DOHH2 (cell line): ENCODE data around the gene PPP2CA.

Experiments
- H3F3A ChIP-seq: fragments of 200-600 bp; sonication (generic), shearing (Covaris generic); 2 replicates; pipeline ENCODE4 v1.6.0; 2016; ENCODE audit warnings: antibody characterized with exemption, mild to moderate bottlenecking; ENCODE audit not compliant: control insufficient read depth, insufficient read depth
- H3K27ac ChIP-seq: fragments of 200-600 bp; sonication (generic); 2 replicates; pipeline ENCODE4 v1.5.1; 2014; ENCODE audit warnings: low read depth, mild to moderate bottlenecking, low read length, moderate library complexity
- H3K27me3 ChIP-seq: fragments of 200-600 bp; sonication (generic); 2 replicates; pipeline ENCODE4 v1.6.1; 2014; ENCODE audit warnings: mild to moderate bottlenecking, low read length, mixed read lengths; ENCODE audit not compliant: control insufficient read depth
- H3K36me3 ChIP-seq: fragments of 200-600 bp; sonication (generic); 2 replicates; pipeline ENCODE4 v1.6.1; 2014; ENCODE audit warnings: mild to moderate bottlenecking, low read length, moderate library complexity, mixed read lengths; ENCODE audit not compliant: control insufficient read depth
- H3K4me1 ChIP-seq: fragments of 200-600 bp; sonication (generic); 2 replicates; pipeline ENCODE4 v1.6.1; 2014; ENCODE audit warnings: mild to moderate bottlenecking, low read length, mixed read lengths; ENCODE audit not compliant: control insufficient read depth
- H3K4me2 ChIP-seq: fragments of 200-600 bp; sonication (generic); 2 replicates; pipeline ENCODE4 v1.6.0; 2014; ENCODE audit warnings: mild to moderate bottlenecking, low read length, moderate library complexity
- H3K4me3 ChIP-seq: fragments of 200-600 bp; sonication (generic); 2 replicates; pipeline ENCODE4 v1.5.1; 2014; ENCODE audit warnings: mild to moderate bottlenecking, low read length, mixed read lengths
- H3K79me2 ChIP-seq: fragments of 200-600 bp; sonication (generic); 2 replicates; pipeline ENCODE4 v1.6.1; 2014; ENCODE audit warnings: mild to moderate bottlenecking, low read length, mixed read lengths; ENCODE audit not compliant: control insufficient read depth
- H3K9me2 ChIP-seq: fragments of 200-600 bp; sonication (generic); replicated peaks from 2 replicates; pipeline ENCODE4 v1.6.1; 2014; ENCODE audit warnings: mild to moderate bottlenecking, low read length, mixed read lengths; ENCODE audit not compliant: control insufficient read depth
- H3K9me3 ChIP-seq: fragments of 200-600 bp; sonication (generic); 2 replicates; pipeline ENCODE4 v1.6.1; 2014; ENCODE audit warnings: antibody characterized with exemption, low read length, mixed read lengths; ENCODE audit not compliant: control insufficient read depth, insufficient read depth
- H4K20me1 ChIP-seq: fragments of 200-600 bp; sonication (generic); 2 replicates; pipeline ENCODE4 v1.6.0; 2014; ENCODE audit warnings: low read depth, mild to moderate bottlenecking, antibody characterized with exemption, low read length, moderate library complexity; ENCODE audit not compliant: control insufficient read depth, insufficient read depth
- EZH2phosphoT487 ChIP-seq: fragments of 200-600 bp; sonication (generic); IDR thresholded peaks from 2 replicates; pipeline ENCODE4 v1.6.1; 2017; ENCODE audit warnings: borderline replicate concordance, mild to moderate bottlenecking, antibody characterized with exemption, low read length, moderate library complexity, mixed read lengths
- TF ChIP-seq, protein P1 (sequence below): fragments of 200-600 bp; sonication (generic); IDR thresholded peaks from one replicate; pipeline ENCODE4 v1.5.1; 2014; ENCODE audit warnings: antibody characterized with exemption, mild to moderate bottlenecking, low read depth, low read length; ENCODE audit not compliant: poor library complexity, severe bottlenecking

The PPP2CA gene

DNA sequence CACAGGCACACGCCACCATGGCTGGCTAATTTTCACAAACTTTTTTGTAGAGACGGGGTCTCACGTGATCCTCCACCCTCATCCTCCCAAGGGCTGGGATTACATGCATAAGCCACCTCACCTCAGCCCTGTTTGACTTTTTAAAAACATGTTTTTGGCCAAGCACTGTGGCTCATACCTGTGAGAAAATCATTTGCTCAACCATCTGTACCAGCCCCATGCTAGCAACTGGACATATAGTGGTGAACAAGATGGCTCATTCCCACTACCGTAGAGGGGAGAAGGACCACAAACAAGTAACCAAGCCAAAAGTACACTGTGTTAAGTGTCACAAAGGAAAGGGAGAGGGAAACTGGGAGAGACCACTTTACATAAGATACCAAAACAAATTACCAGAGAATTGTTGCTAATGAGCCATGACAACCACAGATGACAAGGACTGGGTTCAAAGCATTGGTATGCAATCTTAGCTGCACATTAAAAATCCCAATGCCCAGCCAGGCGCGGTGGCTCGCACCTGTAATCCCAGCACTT lies 19.2 kb downstream of the PPP2CA start:
- H3K79me2 ChIP-seq = peaks cover 96% of the 10 kb centered on the region
- H3K9me2 ChIP-seq = no peaks in the 10 kb centered on the region
- peaks cover 66% of the 10 kb centered on the region for H3K36me3 ChIP-seq
- no peaks in the 10 kb centered on the region for H3K27me3 ChIP-seq
- H3K27ac ChIP-seq = no peak overlapping the region
- no peaks in the 10 kb centered on the region for H3K4me1 ChIP-seq
- no peak overlapping the region for H3K4me2 ChIP-seq
- peaks cover 34% of the 10 kb centered on the region for H4K20me1 ChIP-seq
- TF ChIP-seq, protein P1, sequence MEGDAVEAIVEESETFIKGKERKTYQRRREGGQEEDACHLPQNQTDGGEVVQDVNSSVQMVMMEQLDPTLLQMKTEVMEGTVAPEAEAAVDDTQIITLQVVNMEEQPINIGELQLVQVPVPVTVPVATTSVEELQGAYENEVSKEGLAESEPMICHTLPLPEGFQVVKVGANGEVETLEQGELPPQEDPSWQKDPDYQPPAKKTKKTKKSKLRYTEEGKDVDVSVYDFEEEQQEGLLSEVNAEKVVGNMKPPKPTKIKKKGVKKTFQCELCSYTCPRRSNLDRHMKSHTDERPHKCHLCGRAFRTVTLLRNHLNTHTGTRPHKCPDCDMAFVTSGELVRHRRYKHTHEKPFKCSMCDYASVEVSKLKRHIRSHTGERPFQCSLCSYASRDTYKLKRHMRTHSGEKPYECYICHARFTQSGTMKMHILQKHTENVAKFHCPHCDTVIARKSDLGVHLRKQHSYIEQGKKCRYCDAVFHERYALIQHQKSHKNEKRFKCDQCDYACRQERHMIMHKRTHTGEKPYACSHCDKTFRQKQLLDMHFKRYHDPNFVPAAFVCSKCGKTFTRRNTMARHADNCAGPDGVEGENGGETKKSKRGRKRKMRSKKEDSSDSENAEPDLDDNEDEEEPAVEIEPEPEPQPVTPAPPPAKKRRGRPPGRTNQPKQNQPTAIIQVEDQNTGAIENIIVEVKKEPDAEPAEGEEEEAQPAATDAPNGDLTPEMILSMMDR = no peak
- TF ChIP-seq EZH2phosphoT487 = no peak
- no peaks in the 10 kb centered on the region for H3K9me3 ChIP-seq
- H3F3A ChIP-seq = peaks cover 6% of the 10 kb centered on the region; the same call in 1 of the 2 replicates
- H3K4me3 ChIP-seq = no peak overlapping the region

DNA sequence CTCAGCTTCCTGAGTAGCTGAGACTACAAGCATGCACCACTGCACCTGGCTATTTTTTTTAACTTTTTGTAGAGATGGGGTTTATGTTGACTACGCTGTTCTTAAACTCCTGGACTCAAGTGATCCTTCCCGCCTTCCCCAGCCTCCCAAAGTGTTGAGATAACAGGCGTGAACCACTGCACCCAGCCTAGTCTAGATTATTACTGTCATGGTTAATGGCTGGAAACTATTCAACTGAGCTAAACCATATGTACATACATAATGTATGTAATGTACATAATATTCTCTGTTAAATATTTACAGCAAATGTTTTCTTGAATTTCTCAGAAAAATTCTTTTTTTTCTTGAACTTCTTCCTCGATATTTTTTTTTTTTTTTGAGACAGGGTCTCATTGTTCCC lies 21.3 kb downstream of the PPP2CA start:
- no peaks in the 10 kb centered on the region for H3K27me3 ChIP-seq
- H3K4me1 ChIP-seq = no peaks in the 10 kb centered on the region
- no peaks in the 10 kb centered on the region for H3K9me2 ChIP-seq
- H4K20me1 ChIP-seq = peaks cover 24% of the 10 kb centered on the region
- H3F3A ChIP-seq = peaks cover 6% of the 10 kb centered on the region; the same call in 1 of the 2 replicates
- no peaks in the 10 kb centered on the region for H3K9me3 ChIP-seq
- TF ChIP-seq EZH2phosphoT487 = no peak
- H3K36me3 ChIP-seq = peaks cover 87% of the 10 kb centered on the region
- peaks cover 75% of the 10 kb centered on the region for H3K79me2 ChIP-seq
- H3K27ac ChIP-seq = no peak overlapping the region
- no peak overlapping the region for H3K4me2 ChIP-seq
- no peak overlapping the region for H3K4me3 ChIP-seq

DNA sequence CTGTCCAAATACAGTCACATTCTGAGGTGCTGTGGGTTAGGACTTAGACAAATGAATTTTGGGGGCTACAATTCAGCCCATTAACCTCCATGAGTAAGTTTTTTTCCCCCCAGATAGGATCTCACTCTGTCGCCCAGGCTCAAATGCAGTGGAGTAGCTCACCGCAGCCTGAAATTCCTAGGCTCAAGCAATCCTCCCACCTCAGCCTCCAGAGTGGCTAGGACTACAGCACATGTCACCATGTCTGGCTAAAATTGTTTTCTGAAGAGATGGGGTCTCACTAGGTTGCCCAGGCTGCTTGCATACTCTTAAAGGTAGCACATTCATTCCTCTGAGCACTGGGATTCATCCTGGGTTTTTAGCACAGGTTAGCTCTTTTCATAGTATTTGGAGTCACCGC lies 22.2 kb downstream of the PPP2CA start:
- H3K27ac ChIP-seq = no peak overlapping the region
- H3F3A ChIP-seq = peaks cover 6% of the 10 kb centered on the region; the same call in 1 of the 2 replicates
- peaks cover 65% of the 10 kb centered on the region for H3K79me2 ChIP-seq
- H3K9me3 ChIP-seq = no peaks in the 10 kb centered on the region
- peaks cover 24% of the 10 kb centered on the region for H4K20me1 ChIP-seq
- TF ChIP-seq, protein P1 = no peak
- no peak for TF ChIP-seq EZH2phosphoT487
- H3K4me1 ChIP-seq = no peaks in the 10 kb centered on the region
- no peaks in the 10 kb centered on the region for H3K27me3 ChIP-seq
- no peak overlapping the region for H3K4me2 ChIP-seq
- no peaks in the 10 kb centered on the region for H3K9me2 ChIP-seq
- H3K4me3 ChIP-seq = no peak overlapping the region
- peaks cover 96% of the 10 kb centered on the region for H3K36me3 ChIP-seq

DNA sequence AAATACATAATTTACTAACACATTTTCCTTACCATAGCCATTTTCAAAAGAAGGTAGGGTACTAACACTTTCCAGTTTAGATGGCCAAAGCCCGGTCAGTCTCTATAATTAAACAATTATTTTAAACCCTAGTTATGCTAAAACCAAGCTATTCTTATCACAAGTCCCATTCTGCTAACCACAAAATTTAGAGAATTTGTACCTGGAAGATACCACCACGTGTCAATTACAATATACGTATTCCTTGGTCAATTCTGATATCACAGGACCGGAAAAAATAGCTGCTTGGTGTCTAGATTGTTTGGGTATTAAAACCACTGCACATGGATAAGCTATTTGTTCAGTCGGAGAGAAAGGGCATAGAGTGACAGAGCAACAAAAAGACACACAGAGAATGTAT lies 30.2 kb downstream of the PPP2CA start:
- no peaks in the 10 kb centered on the region for H3K4me1 ChIP-seq
- H3F3A ChIP-seq = peaks cover 3% of the 10 kb centered on the region; the same call in 1 of the 2 replicates
- no peaks in the 10 kb centered on the region for H3K9me2 ChIP-seq
- no peak overlapping the region for H3K4me3 ChIP-seq
- H3K79me2 ChIP-seq = peaks cover 5% of the 10 kb centered on the region
- H3K27me3 ChIP-seq = no peaks in the 10 kb centered on the region
- no peaks in the 10 kb centered on the region for H3K9me3 ChIP-seq
- no peaks in the 10 kb centered on the region for H4K20me1 ChIP-seq
- no peak overlapping the region for H3K4me2 ChIP-seq
- no peak overlapping the region for H3K27ac ChIP-seq
- no peak for TF ChIP-seq EZH2phosphoT487
- TF ChIP-seq, protein P1 = no peak
- peaks cover 52% of the 10 kb centered on the region for H3K36me3 ChIP-seq
